ENCODE measurements around the gene TADA2B.
"Not testable (repeated sequence)": the region's sequence is repeated elsewhere in the genome, so short reads cannot be mapped to it uniquely, and the experiment has no call there.

TADA2B gene

DNA sequence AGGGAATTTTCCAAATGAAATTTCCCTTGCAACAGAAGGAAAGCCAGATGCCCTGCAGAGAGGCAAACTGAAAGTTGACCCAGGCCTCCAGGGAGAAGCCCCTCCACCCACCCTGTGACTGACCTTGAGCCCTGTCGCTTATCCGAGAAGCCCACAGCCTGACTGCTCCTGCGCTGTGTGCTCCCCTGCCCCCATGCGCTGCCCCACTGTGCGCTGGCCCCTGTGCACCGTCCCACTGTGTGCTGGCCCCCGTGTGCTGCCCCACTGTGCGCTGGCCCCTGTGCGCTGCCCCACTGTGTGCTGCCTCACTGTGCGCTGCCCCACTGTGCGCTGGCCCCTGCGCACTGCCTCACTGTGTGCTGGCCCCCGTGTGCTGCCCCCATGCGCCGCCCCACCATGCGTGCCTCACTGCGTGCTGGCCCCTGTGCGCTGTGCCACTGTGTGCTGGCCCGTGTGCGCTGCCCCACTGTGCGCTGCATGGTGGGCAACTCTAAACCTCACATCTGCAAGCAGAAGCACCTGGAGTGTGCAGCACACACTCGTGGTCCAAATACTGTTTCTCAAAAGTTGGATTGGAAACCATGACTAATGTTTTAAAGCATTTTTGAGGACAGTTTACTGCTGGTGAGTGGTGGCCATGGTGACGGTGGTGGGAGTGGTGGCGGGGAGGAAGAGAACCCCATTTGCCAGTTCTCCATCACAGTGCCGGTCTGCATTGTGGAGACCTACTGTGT is 33.0 kb downstream of the TADA2B start:
- no peak for DNase-seq (ENCODE audit: low read depth)
- TF ChIP-seq, protein P1, sequence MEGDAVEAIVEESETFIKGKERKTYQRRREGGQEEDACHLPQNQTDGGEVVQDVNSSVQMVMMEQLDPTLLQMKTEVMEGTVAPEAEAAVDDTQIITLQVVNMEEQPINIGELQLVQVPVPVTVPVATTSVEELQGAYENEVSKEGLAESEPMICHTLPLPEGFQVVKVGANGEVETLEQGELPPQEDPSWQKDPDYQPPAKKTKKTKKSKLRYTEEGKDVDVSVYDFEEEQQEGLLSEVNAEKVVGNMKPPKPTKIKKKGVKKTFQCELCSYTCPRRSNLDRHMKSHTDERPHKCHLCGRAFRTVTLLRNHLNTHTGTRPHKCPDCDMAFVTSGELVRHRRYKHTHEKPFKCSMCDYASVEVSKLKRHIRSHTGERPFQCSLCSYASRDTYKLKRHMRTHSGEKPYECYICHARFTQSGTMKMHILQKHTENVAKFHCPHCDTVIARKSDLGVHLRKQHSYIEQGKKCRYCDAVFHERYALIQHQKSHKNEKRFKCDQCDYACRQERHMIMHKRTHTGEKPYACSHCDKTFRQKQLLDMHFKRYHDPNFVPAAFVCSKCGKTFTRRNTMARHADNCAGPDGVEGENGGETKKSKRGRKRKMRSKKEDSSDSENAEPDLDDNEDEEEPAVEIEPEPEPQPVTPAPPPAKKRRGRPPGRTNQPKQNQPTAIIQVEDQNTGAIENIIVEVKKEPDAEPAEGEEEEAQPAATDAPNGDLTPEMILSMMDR (IDR thresholded peaks at IDR 0.05; ENCODE audit: low read length, missing control alignments) = no peak
- H3K4me3 ChIP-seq (replicated peaks; ENCODE audit: low read depth, low read length) = no peak overlapping the region

DNA sequence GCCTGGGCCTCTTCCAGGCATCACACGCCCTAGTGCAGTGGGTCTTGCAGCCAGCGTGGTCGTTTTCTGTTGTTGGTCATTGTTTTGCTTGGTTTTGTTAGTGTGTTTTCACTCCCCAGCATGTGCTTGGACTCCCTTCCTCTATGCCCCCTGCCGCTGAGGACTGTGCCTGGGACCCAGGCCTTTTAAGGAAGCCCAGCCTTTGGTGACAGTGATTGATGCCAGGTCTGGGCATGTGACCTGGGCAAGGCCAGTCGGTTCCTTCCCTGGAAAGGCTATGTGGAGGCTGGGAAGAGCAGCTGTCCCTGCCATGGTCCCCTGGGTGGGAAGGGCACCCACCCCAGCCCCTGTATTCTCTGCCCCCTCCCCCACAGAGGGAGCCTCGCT is 33.5 kb downstream of the TADA2B start:
- TF ChIP-seq, protein P1 (IDR thresholded peaks at IDR 0.05; ENCODE audit: low read length, missing control alignments) = no peak

GRCh38 chr4:7077371-7077770 is 34.2 kb downstream of the TADA2B start:
- TF ChIP-seq, protein P1 (IDR thresholded peaks at IDR 0.05; ENCODE audit: low read length, missing control alignments) = no peak

More for the DNA sequence above, 33.5 kb downstream of the TADA2B start:
- DNase-seq (ENCODE audit: low read depth) = no peak
- no peak overlapping the region for H3K4me3 ChIP-seq (replicated peaks; ENCODE audit: low read depth, low read length)

GRCh38 chr4:7078025-7078424 is 34.9 kb downstream of the TADA2B start:
- DNase-seq (ENCODE audit: low read depth) = no peak
- H3K4me3 ChIP-seq (replicated peaks; ENCODE audit: low read depth, low read length) = no peak overlapping the region
- TF ChIP-seq, protein P1 (IDR thresholded peaks at IDR 0.05; ENCODE audit: low read length, missing control alignments) = no peak

More at GRCh38 chr4:7077371-7077770, 34.2 kb downstream of the TADA2B start:
- H3K4me3 ChIP-seq (replicated peaks; ENCODE audit: low read depth, low read length) = no peak overlapping the region
- DNase-seq (ENCODE audit: low read depth) = no peak

GRCh38 chr4:7079483-7079882 is 36.3 kb downstream of the TADA2B start:
- not testable (repeated sequence) for H3K4me3 ChIP-seq (replicated peaks; ENCODE audit: low read depth, low read length); DNase-seq (ENCODE audit: low read depth)

GRCh38 chr4:7079909-7080308 is 36.7 kb downstream of the TADA2B start:
- DNase-seq (ENCODE audit: low read depth); H3K4me3 ChIP-seq (replicated peaks; ENCODE audit: low read depth, low read length): not testable (repeated sequence)

DNA sequence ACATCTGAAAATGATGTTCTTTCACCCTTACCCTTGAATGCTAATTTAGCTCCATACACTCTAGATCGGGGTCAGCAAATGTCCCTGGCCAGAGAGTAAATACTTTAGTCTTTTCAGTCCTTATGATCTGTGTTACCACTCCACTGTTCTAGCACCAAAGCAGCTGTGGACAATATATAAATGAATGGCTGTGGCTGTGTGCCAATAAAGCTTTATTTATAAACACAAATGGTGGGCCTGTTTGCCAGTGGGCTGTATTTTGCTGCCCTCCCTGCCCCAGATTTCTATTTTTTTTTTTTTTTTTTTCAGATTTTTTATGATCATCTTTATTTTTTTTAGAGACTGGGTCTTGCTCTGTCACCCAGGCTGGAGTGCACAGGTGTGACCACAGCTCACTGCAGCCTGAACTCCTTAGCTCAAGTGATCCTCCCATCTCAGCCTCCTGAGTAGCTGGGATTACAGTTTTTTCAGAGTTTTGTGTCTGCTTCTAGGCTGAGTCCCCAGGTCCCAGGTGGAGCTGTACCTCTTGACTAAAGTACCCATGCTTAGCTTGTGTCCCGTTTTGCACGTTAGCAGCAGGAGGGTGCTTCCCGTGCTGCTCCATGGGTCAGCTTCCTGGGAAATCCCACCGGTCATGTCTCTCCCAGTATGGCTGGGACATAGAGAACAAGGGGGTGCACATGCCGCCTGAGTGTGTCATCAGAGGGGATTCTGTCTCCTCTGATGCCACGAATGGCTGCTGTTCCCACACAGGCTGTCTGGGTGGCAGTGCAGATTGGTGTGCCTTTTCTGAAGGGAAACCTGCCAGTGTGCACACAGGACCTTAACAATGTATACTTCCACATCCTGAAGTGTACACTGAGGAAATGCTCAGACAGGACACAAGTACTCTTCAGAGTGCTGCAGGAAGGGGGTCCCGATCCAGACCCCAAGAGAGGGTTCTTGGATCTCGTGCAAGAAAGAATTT is 40.7 kb downstream of the TADA2B start:
- no peak overlapping the region for H3K4me3 ChIP-seq (replicated peaks; ENCODE audit: low read depth, low read length)
- DNase-seq (ENCODE audit: low read depth) = no peak
- TF ChIP-seq, protein P1 (IDR thresholded peaks at IDR 0.05; ENCODE audit: low read length, missing control alignments) = no peak

- H3K4me3 ChIP-seq (replicated peaks; ENCODE audit: low read depth, low read length); DNase-seq (ENCODE audit: low read depth): not testable (repeated sequence)
Measured at GRCh38 chr4:7084564-7084961, 41.4 kb downstream of the TADA2B start.
